COR-L47 (cell line): ENCODE measurements around the gene BLVRB.
"Not testable (repeated sequence)": the region's sequence is repeated elsewhere in the genome, so short reads cannot be mapped to it uniquely, and the experiment has no call there.

Experiments
- DNase-seq: peaks from one replicate; lab custom pipeline; 2025; lab: John Stamatoyannopoulos, UW

The BLVRB gene

GRCh38 chr19:40449506-40449905 is 16.0 kb downstream of the BLVRB start:
- no peak for DNase-seq

- no peak for DNase-seq
Observed at GRCh38 chr19:40446263-40446784, 19.2 kb downstream of the BLVRB start.

GRCh38 chr19:40445780-40446262 is 19.7 kb downstream of the BLVRB start:
- no peak for DNase-seq

- DNase-seq, result no peak
Observed at GRCh38 chr19:40444825-40445312, 20.7 kb downstream of the BLVRB start.

GRCh38 chr19:40444000-40444824 is 21.3 kb downstream of the BLVRB start, which contains the start of gene SERTAD3:
Gene SERTAD3 (minus strand): TSS chr19:40444335. CDS start chr19:40442080, 2,255 bp downstream.
- peak; percentile 97 for DNase-seq

GRCh38 chr19:40443131-40443999 is 22.2 kb downstream of the BLVRB start:
- peak; percentile 100 for DNase-seq

- no peak for DNase-seq
Observed at GRCh38 chr19:40442328-40443130, 23.0 kb downstream of the BLVRB start.

- no peak for DNase-seq
Observed at GRCh38 chr19:40441719-40442253, 23.8 kb downstream of the BLVRB start.

GRCh38 chr19:40438284-40438683 is 27.3 kb downstream of the BLVRB start:
- no peak for DNase-seq

- peak; percentile 75 for DNase-seq
Observed at GRCh38 chr19:40433391-40434216, 31.9 kb downstream of the BLVRB start.

- not testable (repeated sequence) for DNase-seq
Observed at GRCh38 chr19:40432760-40433159, 32.8 kb downstream of the BLVRB start.

GRCh38 chr19:40431698-40432097 is 33.8 kb downstream of the BLVRB start:
- DNase-seq, result no peak

GRCh38 chr19:40430242-40430641 is 35.3 kb downstream of the BLVRB start:
- DNase-seq, result not testable (repeated sequence)

- DNase-seq, result not testable (repeated sequence)
Observed at GRCh38 chr19:40428197-40428596, 37.3 kb downstream of the BLVRB start.

GRCh38 chr19:40425450-40426287 is 39.9 kb downstream of the BLVRB start, which contains the start of gene SERTAD1:
Gene SERTAD1 (minus strand): TSS chr19:40425992. CDS start chr19:40423546, 2,446 bp downstream.
- DNase-seq, result peak; percentile 99

- DNase-seq, result no peak
Observed at GRCh38 chr19:40424637-40425449, 40.7 kb downstream of the BLVRB start.

GRCh38 chr19:40423938-40424337 is 41.6 kb downstream of the BLVRB start:
- no peak for DNase-seq
